GM19463 (cell line): ENCODE data around the gene PPM1J.

Experiments
- ATAC-seq: cut with Tn5 transposase; IDR thresholded peaks from one replicate; pipeline ENCODE4 v1.9.1; 2021; ENCODE audit warnings: mild to moderate bottlenecking, moderate library complexity; ENCODE audit not compliant: unreplicated experiment

The PPM1J gene

DNA sequence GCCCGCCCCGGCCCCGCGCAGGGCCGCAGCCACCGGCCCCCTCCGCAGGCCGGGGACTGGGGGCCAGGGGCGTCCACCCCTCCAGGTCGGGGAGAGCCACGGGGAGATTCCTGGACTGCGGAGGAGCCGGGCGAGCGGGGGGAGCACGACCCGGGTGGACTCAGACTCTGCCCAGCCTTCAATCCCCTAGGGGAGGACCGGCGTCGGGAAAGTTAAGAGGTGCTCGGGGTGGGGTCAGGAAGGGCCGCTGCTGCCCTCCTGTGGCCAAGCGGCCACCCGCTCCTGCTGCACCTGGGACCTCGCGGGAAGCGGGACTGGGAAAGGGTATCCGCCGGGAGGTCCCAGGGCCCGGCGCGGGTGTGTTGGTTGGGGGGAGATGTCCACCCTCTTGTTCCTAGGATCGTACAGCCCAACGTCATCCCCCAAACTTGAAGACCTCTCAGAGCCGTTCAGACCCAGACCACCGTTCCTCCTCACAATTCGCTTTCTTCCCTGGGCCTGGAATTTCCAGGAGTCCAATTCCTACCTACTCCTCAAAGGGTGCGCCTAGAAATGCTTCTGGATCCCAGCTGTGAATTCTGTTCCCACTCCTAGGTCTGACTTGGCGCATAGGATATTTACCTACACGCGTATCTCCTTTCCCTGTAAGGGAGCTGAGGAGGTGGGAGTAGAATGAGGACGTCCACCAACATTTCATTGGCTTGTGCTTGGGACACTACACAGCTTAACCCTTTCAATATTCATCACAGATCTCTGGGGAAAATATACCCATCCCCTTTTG, 7.7 kb downstream of the PPM1J start:
- ATAC-seq = peak; percentile 60

DNA sequence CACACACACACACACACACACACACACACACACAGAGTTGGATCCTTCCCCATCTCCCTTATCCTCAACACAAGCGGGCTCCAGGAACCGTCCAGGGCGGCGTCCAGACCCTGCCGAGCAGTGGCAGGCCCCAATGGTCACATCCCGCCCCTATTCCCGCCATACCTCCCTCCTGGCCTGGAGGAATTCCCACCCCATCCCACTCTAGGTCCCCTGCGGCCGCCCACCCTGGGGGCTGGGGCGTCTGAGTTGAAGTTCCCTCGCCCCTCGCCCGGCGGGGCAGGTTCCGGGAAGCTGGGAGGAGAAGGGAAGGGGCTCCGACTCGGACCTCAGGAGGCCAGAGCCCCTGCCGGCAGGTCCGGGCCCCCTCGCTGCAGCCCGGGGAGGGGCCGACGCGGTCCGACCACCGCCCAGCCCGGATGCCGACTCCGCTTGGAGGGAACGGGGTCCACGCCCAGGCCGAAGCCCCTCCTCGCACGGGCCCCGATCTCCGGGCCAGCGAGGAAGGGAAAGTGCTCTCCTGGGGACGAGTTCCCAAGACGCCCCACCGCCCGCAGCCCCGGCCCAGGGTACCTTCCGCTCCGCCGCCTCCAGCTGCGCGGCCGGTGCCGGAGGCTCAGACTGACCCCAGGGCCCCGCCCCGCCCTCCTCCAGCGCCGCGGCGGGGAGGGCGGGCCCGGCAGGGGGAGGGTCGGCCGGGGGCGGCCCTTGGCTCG, 8.5 kb downstream of the PPM1J start, which contains the start of gene RHOC:
TSS of gene RHOC (minus strand) at position 623 of the 716 bp plus-strand sequence. CDS start 3,328 bp downstream, outside the sequence.
- peak; percentile 72 for ATAC-seq

GRCh38 chr1:112704934-112705627, 10.1 kb downstream of the PPM1J start:
- peak; percentile 47 for ATAC-seq

- ATAC-seq = no peak
These were observed 10.7 kb downstream of the PPM1J start for GRCh38 chr1:112704391-112704933.

DNA sequence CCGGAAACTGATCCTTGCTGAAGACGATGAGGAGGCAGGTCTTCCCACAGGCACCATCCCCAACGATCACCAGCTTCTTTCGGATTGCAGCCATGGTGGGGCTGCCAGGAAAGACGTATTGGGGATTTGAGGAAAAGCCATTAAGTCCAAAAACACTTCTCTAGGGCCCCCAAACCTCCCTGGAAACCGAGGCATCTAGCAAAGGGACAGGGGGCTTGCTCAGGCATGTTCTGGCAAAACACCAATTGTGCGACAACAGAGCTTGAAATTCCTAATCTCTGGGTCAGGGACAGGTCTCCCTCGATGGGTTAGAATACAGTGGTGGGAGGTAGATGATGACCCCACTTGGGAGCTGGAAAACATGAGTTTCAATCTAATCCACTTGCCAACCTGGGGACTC, 11.4 kb downstream of the PPM1J start:
- no peak for ATAC-seq

- ATAC-seq = no peak
These were observed 12.5 kb downstream of the PPM1J start for GRCh38 chr1:112702420-112703261.

DNA sequence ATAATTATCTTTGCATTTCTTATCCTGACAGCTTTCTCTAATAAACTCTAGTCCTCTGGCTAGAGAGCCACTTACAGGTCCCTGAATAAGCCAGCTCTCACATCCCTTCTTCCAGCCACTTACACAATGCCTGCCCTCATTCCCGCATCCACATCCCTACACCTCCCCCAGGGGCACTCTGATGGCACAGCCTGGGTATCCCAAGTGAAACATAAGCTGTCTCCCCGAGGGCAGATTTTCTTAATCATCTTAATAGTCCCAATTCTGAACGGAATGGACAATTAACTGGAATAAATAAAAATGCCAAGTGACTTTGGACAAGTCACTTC, 13.1 kb downstream of the PPM1J start:
- no peak for ATAC-seq

GRCh38 chr1:112701227-112702066, 13.7 kb downstream of the PPM1J start:
- ATAC-seq = no peak

GRCh38 chr1:112700290-112701226, 14.6 kb downstream of the PPM1J start:
- no peak for ATAC-seq

DNA sequence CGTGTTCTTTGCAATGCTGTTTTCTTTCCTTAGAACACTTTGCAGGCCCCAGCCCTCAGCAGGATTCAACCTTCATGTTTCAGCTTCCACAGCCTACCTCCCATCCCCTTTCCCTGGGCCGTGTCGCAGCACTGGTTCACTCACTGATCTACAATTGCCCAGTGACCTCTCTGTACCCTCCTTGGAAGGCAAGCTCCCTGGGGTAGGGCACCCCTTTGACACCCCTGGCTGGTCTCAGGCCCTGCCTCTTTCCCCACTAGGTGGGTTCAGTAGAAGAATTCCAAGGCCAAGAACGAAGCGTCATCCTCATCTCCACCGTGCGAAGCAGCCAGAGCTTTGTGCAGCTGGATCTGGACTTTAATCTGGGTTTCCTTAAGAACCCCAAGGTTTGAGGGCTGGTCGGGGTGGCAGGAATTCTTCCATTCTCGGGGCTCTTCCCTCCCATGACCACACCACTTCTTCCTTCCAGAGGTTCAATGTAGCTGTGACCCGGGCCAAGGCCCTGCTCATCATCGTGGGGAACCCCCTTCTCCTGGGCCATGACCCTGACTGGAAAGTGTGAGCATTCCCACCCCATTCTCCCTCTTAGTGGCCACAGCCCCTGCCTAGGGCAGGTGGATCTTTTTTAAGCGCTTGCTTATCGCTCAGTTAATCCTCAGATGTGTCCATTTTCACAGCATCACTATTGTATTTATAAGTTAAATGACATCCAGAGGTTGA, 15.5 kb downstream of the PPM1J start:
- ATAC-seq = no peak

DNA sequence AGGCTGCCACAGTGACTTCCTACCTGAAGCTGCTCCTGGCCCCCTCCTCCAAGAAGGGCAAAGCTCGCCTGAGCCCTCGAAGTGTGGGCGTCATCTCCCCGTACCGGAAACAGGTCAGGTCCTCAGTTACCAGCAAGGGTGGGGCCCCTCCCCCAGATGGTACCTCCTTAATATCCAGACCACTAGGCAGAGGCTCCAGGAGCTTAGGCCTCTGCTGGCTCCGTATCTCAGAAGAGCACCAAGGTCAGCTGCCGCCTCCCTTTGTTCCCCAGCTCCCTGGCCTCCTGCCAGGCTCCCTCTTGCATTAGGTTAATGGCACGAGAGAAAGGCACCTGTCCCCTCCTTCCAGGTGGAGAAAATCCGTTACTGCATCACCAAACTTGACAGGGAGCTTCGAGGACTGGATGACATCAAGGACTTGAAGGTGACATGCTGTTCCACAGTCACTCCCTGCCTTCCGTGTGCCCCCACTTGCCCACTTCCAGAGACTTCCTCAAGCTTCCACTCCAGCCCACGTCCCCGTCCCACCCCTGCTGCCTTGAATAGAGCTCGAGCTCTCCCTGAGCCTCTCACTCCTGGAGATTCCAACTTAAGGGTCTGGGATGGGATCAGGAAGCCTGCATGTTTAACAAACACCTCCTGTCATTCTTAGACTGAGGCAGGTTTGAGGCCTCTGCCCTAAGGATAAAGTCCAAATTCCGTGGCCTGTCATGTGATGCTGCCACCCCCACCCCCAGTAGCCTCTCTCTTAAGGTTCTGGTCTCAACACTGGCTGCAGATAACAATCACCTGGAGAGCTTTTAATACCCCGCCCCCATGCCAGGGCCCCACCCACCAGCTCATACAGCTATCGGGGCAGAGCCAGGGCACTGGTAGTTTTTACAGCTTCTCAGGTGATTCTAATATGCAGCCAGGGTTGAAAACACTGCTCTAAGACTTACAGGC, 16.5 kb downstream of the PPM1J start:
- ATAC-seq = no peak

GRCh38 chr1:112697781-112698201, 17.3 kb downstream of the PPM1J start:
- ATAC-seq = no peak

DNA sequence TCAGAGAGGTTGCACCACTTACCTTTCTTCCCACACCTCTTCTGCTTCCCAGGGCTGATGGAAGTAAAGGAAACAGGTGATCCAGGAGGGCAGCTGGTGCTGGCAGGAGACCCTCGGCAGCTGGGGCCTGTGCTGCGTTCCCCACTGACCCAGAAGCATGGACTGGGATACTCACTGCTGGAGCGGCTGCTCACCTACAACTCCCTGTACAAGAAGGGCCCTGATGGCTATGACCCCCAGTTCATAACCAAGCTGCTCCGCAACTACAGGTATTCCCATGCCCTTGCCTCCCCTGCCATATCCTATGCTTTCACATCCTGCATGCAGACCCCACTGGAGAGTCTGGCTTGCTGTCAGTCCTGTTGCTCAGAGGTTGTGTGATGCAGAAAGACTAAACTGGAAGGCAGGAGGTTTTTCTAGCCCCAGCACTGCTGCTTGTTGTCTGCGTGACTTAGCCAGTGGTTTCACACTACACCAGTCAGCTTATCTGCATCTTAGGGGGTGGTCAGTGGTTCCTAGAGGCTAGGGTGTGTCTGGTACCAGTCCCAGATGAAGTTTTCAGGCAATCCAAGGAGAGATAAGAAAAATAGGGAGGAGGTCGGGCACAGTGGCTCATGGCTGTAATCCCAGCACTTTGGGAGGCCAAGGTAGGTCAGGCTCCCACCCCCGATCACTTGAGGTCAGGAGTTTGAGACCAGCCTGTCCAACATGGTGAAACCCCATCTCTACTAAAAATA, 18.4 kb downstream of the PPM1J start:
- no peak for ATAC-seq

GRCh38 chr1:112695276-112695675, 19.9 kb downstream of the PPM1J start:
- no peak for ATAC-seq

DNA sequence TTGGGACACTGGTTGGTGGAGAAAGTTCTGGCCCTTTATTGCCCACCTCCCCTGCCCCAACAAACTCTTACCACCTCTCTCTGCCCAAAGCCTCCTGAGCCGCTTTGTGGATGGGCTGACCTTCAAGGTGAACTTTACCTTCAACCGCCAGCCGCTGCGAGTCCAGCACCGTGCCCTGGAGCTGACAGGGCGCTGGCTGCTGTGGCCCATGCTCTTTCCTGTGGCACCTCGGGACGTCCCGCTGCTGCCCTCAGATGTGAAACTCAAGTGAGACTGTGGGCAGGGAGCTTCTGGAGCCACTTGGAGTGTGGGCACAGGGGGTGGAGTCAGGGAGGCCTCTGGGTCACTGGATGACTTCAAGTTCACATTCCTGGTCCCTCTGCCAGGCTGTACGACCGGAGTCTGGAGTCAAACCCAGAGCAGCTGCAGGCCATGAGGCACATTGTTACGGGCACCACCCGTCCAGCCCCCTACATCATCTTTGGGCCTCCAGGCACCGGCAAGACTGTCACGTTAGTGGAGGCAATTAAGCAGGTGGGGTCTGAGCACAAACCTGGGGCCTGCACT, 20.7 kb downstream of the PPM1J start:
- ATAC-seq = no peak

- no peak for ATAC-seq
These were observed 21.3 kb downstream of the PPM1J start for GRCh38 chr1:112693821-112694220.
